Measurements from ENCODE around the gene MYO7A.

Gene MYO7A

DNA sequence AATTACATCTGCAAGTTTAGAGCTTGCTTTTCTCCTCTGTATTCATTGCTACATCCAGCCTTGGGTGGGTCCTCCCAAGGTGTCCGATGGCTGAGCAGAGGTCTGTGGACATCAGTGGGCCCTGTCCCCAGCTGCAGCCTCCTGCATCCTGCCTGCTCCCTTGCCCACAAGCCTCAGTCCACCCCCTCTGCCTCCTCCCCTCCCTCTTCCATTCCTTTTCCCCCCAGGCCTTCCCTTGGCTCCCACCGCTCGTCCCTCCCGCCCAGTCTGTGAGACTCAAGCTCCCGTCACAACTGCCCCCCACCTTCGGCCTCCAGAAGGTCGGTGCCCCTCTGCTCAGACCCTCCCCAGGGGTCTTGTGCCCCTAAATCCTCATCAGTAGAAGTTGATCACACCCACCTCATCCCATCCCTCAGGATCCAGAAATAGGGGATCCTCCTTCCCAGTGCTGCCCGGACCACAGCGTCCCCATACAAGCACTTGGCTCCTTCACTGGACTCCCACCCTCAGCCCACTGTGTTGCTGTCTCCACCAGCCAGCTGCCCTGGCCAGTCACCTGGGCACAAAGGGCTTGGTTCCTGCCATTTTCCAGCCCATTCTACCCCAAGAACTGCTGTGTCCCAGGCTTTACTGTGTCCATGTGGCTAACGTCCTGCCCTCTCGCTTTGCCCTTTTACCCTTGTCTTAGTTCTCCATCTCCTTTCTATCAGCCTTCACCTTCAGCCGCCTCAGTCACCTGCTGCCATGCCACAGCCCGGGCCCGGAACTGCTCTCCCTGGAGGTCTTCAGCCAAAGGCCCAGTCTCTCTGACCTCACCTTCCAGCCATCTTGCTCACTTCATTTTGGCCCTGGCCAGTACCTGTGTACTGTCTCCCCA lies 27.6 kb upstream of the MYO7A start:
- no peak for DNase-seq (ENCODE audit: low spot score)
- in situ Hi-C loops (cut with MboI; ENCODE audit: low sequenced_read_pairs, unreplicated experiment), result no loop called here
- TF ChIP-seq CTCF (IDR thresholded peaks at IDR 0.05; ENCODE audit: borderline replicate concordance, control extremely low read depth, extremely low read depth, insufficient read depth, missing control alignments), result no peak

DNA sequence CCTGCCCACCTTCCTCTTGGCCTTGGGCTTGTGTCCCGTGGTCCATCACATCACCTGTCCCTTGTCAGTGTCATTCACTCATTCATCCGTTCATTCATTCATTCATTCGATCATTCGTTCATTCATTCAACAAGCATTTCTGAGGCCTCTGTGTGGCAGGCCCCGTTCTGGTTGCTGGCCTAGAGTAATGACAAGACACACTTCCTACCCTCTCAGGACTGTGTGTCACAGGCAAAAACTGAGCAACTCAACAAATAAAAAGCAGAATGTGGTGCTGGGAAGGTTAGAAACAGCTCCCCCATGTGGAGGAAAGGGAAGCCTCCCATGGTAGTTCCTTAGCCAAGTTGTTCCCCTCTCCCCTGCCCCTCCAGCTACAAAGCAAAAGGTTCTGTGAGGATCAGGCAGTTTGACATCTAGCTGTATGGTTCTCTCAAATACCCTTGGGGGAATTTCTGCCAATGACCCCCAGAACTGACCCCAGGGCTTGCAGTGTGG lies 27.0 kb upstream of the MYO7A start:
- in situ Hi-C loops (cut with MboI; ENCODE audit: low sequenced_read_pairs, unreplicated experiment), result no loop called here

DNA sequence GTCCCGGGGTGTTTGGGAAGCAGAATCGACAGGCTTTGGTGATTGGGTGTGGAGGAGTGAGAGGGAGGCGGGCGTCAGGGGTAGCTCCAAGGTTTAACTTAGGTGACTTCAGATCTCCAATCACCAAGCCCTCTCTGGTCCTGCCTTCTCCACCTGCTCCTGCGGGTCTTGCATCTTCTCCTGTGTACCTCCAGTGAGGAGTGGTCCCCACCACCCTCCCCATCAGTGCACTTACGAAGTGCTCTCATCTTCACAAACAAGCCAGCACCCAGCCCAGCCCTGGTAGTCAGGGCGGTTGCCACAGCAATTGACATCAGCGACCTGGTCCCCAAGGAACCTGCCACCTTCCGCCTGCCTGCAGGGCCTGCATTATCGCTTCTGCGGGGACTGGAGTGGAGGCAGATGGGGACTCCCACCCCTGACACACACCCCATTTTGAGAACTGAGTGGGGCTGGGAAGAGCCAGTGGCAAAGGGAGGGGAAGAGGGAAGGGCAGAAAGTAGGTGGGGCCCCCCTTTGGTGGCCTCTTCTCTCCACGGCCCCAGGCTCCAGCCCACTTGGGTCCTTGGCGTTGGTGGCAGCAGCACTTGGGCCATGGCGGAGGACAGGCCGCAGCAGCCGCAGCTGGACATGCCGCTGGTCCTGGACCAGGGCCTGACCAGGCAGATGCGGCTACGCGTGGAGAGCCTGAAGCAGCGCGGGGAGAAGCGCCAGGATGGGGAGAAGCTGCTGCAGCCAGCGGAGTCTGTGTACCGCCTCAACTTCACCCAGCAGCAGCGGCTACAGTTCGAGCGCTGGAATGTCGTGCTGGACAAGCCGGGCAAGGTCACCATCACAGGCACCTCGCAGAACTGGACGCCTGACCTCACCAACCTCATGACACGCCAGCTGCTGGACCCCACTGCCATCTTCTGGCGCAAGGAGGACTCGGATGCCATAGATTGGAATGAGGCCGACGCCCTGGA lies 25.5 kb upstream of the MYO7A start, which contains the start of gene OMP:
Gene OMP (plus strand): TSS at position 595 of the 965 bp plus-strand sequence. CDS start 0 bp downstream, at position 595.
- TF ChIP-seq CTCF (IDR thresholded peaks at IDR 0.05; ENCODE audit: borderline replicate concordance, control extremely low read depth, extremely low read depth, insufficient read depth, missing control alignments), result no peak
- DNase-seq (ENCODE audit: low spot score), result no peak
- in situ Hi-C loops (cut with MboI; ENCODE audit: low sequenced_read_pairs, unreplicated experiment), result no loop called here

More for the DNA sequence above, 27.0 kb upstream of the MYO7A start:
- TF ChIP-seq CTCF (IDR thresholded peaks at IDR 0.05; ENCODE audit: borderline replicate concordance, control extremely low read depth, extremely low read depth, insufficient read depth, missing control alignments), result no peak
- peak; percentile 62 for DNase-seq (ENCODE audit: low spot score)

GRCh38 chr11:77103319-77103718 lies 24.7 kb upstream of the MYO7A start:
- DNase-seq (ENCODE audit: low spot score), result no peak
- in situ Hi-C loops (cut with MboI; ENCODE audit: low sequenced_read_pairs, unreplicated experiment), result no loop called here
- no peak for TF ChIP-seq CTCF (IDR thresholded peaks at IDR 0.05; ENCODE audit: borderline replicate concordance, control extremely low read depth, extremely low read depth, insufficient read depth, missing control alignments)

GRCh38 chr11:77104727-77105126 lies 23.3 kb upstream of the MYO7A start:
- no peak for TF ChIP-seq CTCF (IDR thresholded peaks at IDR 0.05; ENCODE audit: borderline replicate concordance, control extremely low read depth, extremely low read depth, insufficient read depth, missing control alignments)
- in situ Hi-C loops (cut with MboI; ENCODE audit: low sequenced_read_pairs, unreplicated experiment), result no loop called here

GRCh38 chr11:77106321-77106720 lies 21.7 kb upstream of the MYO7A start:
- DNase-seq (ENCODE audit: low spot score), result no peak
- in situ Hi-C loops (cut with MboI; ENCODE audit: low sequenced_read_pairs, unreplicated experiment), result no loop called here
- no peak for TF ChIP-seq CTCF (IDR thresholded peaks at IDR 0.05; ENCODE audit: borderline replicate concordance, control extremely low read depth, extremely low read depth, insufficient read depth, missing control alignments)

More at GRCh38 chr11:77104727-77105126, 23.3 kb upstream of the MYO7A start:
- no peak for DNase-seq (ENCODE audit: low spot score)
